H1 (cell line): ENCODE data around the gene LYPD6B.

Source experiments
- CTCF ChIP-seq, 3 experiments: IDR thresholded peaks; 1 replicate in 2 of 3; 2 replicates in 1 of 3; pipeline versions ENCODE4 v1.5.1 to v1.6.1; 2011; ENCODE audit warnings: low read length in 3 of 3, mild to moderate bottlenecking in 3 of 3, inconsistent platforms in 2 of 3, low read depth in 1 of 3, moderate library complexity in 1 of 3; ENCODE audit not compliant: insufficient read depth in 1 of 3; ENCODE audit errors: control extremely low read depth in 1 of 3
- EZH2 ChIP-seq: fragments of 200-600 bp; sonication (generic); IDR thresholded peaks from 2 replicates; pipeline ENCODE4 v1.7.1; 2012; ENCODE audit warnings: low read depth, mild to moderate bottlenecking, moderate library complexity, low read length, inconsistent platforms; ENCODE audit not compliant: severe bottlenecking
- FOSL1 ChIP-seq: IDR thresholded peaks from 2 replicates; pipeline ENCODE4 v1.6.1; 2011; ENCODE audit warnings: mild to moderate bottlenecking, low read depth, low read length, moderate library complexity; ENCODE audit not compliant: insufficient read depth
- MAX ChIP-seq: IDR thresholded peaks from 2 replicates; pipeline ENCODE4 v1.6.1; 2012; ENCODE audit warnings: inconsistent platforms
- POLR2A ChIP-seq, 2 experiments: IDR thresholded peaks; 1 replicate in 1 of 2; 2 replicates in 1 of 2; pipeline ENCODE4 v1.6.1; 2011; ENCODE audit warnings: low read depth in 2 of 2, low read length in 2 of 2, mild to moderate bottlenecking in 2 of 2; ENCODE audit errors: control extremely low read depth in 1 of 2
- TAF1 ChIP-seq: IDR thresholded peaks from 2 replicates; pipeline ENCODE4 v1.6.1; 2011; ENCODE audit warnings: mild to moderate bottlenecking, low read depth, low read length

GRCh38 chr2:148994341-148994740, 44.2 kb upstream of the LYPD6B start:
- TF ChIP-seq MAX (no peak), POLR2A (IDR thresholded peaks at IDR 0.05; ENCODE audit: control extremely low read depth in 1 of 2, low read depth in 2 of 2, low read length in 2 of 2) (no peak), FOSL1 (no peak), CTCF (IDR thresholded peaks at IDR 0.05; ENCODE audit: control extremely low read depth in 1 of 3, insufficient read depth in 1 of 3, low read depth in 1 of 3, low read length in 3 of 3) (no peak), EZH2 (no peak), TAF1 (no peak)
